PC-3 (cell line): ENCODE data around the gene RSF1.

Experiments used
- CTCF ChIP-seq: fragments of 300-600 bp; sonication (generic); conservative IDR thresholded peaks from 2 replicates; pipeline ENCODE4 v1.5.1; 2017; ENCODE audit warnings: antibody characterized with exemption, low read depth, mild to moderate bottlenecking, low read length
- EZH2phosphoT487 ChIP-seq: fragments of 300-600 bp; sonication (generic); IDR thresholded peaks from 2 replicates; pipeline ENCODE4 v1.6.1; 2018; ENCODE audit warnings: mild to moderate bottlenecking, antibody characterized with exemption, low read length, borderline replicate concordance

GRCh38 chr11:77799338-77799737 lies 21.2 kb downstream of the RSF1 start:
- TF ChIP-seq CTCF (no peak), EZH2phosphoT487 (no peak)
